Mesothelial cell of epicardium (in vitro differentiated cells): Measurements from ENCODE around the gene ANKS1B. TPM values are rescaled to one million over a fixed set of nuclear protein-coding genes. Genes with fewer than 3 reads are reported as not detected.

ENCODE experiments used
- DNase-seq, 2 experiments: peaks; one replicate each; pipeline ENCODE4 v3.0.0; 2021; ENCODE audit warnings: low spot score in 2 of 2; ENCODE audit not compliant: unreplicated experiment in 2 of 2
- H3K27ac Mint-ChIP-seq: 2 replicates; pipeline ENCODE4 v1.8.0; 2021; ENCODE audit warnings: mixed read lengths
- H3K27me3 Mint-ChIP-seq: 2 replicates; pipeline ENCODE4 v1.8.0; 2021; ENCODE audit warnings: low read depth, mixed read lengths
- H3K36me3 Mint-ChIP-seq: 2 replicates; pipeline ENCODE4 v1.8.0; 2021; ENCODE audit warnings: mixed read lengths
- H3K4me1 Mint-ChIP-seq: 2 replicates; pipeline ENCODE4 v1.8.0; 2021; ENCODE audit warnings: mixed read lengths
- H3K4me3 Mint-ChIP-seq: 2 replicates; pipeline ENCODE4 v1.8.0; 2021; ENCODE audit warnings: mild to moderate bottlenecking, moderate library complexity, mixed read lengths
- H3K9me3 Mint-ChIP-seq: 2 replicates; pipeline ENCODE4 v1.8.0; 2021; ENCODE audit warnings: mixed read lengths
- total RNA-seq: library from RNA; stranded (reverse); gene quantifications from 3 replicates; pipeline ENCODE4 v1.2.1, GENCODE V29; 2021
- TF ChIP-seq, protein P1 (sequence below): fragments of 200-600 bp; sonication (generic); IDR thresholded peaks from one replicate; pipeline ENCODE4 v1.5.0; 2021; ENCODE audit warnings: antibody characterized with exemption; ENCODE audit not compliant: unreplicated experiment

Gene ANKS1B
- total RNA-seq, 1 donor from 2014 or later = 8.8 TPM

DNA sequence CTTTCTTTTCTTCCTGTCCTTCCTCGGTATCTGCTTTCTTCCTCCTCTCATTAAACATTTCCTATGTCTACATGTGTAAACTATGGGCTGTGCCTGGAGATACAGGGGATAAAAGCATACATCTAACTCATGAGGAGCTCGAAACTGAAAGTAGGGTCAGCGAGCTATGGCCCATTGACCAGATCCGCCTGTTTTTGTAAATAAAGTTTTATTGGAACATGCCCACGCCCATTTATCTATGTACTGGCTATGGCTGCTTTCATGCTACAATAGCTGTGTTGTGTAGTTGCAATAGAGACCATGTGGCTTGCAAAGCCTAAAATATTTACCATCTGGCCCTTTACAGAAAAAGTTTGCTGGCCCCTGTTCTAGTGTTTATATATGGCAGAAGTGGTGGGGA lies 838.0 kb downstream of the ANKS1B start:
- Mint-ChIP-seq H3K4me3 (no peak overlapping the region), H3K27ac (no peak overlapping the region), H3K27me3 (peaks cover 12% of the 10 kb centered on the region), H3K4me1 (peaks cover 12% of the 10 kb centered on the region), H3K9me3 (peaks cover 5% of the 10 kb centered on the region), H3K36me3 (no peaks in the 10 kb centered on the region)
- TF ChIP-seq, protein P1, sequence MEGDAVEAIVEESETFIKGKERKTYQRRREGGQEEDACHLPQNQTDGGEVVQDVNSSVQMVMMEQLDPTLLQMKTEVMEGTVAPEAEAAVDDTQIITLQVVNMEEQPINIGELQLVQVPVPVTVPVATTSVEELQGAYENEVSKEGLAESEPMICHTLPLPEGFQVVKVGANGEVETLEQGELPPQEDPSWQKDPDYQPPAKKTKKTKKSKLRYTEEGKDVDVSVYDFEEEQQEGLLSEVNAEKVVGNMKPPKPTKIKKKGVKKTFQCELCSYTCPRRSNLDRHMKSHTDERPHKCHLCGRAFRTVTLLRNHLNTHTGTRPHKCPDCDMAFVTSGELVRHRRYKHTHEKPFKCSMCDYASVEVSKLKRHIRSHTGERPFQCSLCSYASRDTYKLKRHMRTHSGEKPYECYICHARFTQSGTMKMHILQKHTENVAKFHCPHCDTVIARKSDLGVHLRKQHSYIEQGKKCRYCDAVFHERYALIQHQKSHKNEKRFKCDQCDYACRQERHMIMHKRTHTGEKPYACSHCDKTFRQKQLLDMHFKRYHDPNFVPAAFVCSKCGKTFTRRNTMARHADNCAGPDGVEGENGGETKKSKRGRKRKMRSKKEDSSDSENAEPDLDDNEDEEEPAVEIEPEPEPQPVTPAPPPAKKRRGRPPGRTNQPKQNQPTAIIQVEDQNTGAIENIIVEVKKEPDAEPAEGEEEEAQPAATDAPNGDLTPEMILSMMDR = no peak
- no peak for DNase-seq

GRCh38 chr12:99146185-99146584 lies 838.6 kb downstream of the ANKS1B start:
- Mint-ChIP-seq H3K4me1 (peaks cover 11% of the 10 kb centered on the region), H3K9me3 (peaks cover 5% of the 10 kb centered on the region), H3K36me3 (no peaks in the 10 kb centered on the region), H3K4me3 (no peak overlapping the region), H3K27ac (no peak overlapping the region), H3K27me3 (peaks cover 12% of the 10 kb centered on the region)
- DNase-seq = no peak
- TF ChIP-seq, protein P1 = no peak

- no peak for DNase-seq
- no peaks in the 10 kb centered on the region for H3K36me3 Mint-ChIP-seq
- peaks cover 22% of the 10 kb centered on the region for H3K27me3 Mint-ChIP-seq
- TF ChIP-seq, protein P1 = no peak
- no peak overlapping the region for H3K27ac Mint-ChIP-seq
- H3K9me3 Mint-ChIP-seq = peaks cover 5% of the 10 kb centered on the region
- peaks cover 11% of the 10 kb centered on the region for H3K4me1 Mint-ChIP-seq
- no peak overlapping the region for H3K4me3 Mint-ChIP-seq
These were observed 842.1 kb downstream of the ANKS1B start for GRCh38 chr12:99142651-99143050.

- Mint-ChIP-seq H3K9me3 (peaks cover 5% of the 10 kb centered on the region), H3K27me3 (peaks cover 29% of the 10 kb centered on the region), H3K4me3 (no peak overlapping the region), H3K4me1 (peaks cover 11% of the 10 kb centered on the region), H3K36me3 (no peaks in the 10 kb centered on the region), H3K27ac (no peak overlapping the region)
- DNase-seq = no peak
- TF ChIP-seq, protein P1 = no peak
These were observed 844.6 kb downstream of the ANKS1B start for GRCh38 chr12:99140017-99140720.

DNA sequence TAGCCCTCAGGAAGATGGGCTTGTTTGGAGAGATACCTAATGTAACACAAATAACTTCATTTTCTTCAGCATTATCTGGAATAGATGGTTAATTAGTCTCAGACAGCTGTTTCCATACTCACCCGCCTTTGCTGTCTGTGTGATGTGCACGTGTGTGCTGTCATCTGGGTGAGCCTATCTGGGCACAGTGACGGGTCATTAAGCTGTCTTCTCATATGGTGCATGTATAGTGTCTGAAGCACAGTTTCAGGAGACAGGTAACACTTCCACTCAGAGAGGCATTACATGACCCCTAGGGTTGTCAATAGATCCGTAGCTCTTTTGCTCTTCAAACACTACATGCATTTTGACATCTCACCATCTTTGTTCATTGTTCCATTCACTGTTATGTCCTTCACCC lies 846.3 kb downstream of the ANKS1B start:
- TF ChIP-seq, protein P1 = no peak
- no peak overlapping the region for H3K4me3 Mint-ChIP-seq
- no peaks in the 10 kb centered on the region for H3K36me3 Mint-ChIP-seq
- H3K4me1 Mint-ChIP-seq = peaks cover 11% of the 10 kb centered on the region
- DNase-seq = no peak
- peaks cover 35% of the 10 kb centered on the region for H3K27me3 Mint-ChIP-seq
- H3K9me3 Mint-ChIP-seq = peaks cover under 1% of the 10 kb centered on the region
- H3K27ac Mint-ChIP-seq = no peak overlapping the region
